Islet precursor cell (in vitro differentiated cells): Measurements from ENCODE around the gene AP1G2.
A peak's percentile ranks its signal among the peaks of the same experiment; 100 is the strongest.

Source experiments
- DNase-seq: peaks from one replicate; pipeline ENCODE4 v3.0.0-alpha.2; 2018

AP1G2 gene

DNA sequence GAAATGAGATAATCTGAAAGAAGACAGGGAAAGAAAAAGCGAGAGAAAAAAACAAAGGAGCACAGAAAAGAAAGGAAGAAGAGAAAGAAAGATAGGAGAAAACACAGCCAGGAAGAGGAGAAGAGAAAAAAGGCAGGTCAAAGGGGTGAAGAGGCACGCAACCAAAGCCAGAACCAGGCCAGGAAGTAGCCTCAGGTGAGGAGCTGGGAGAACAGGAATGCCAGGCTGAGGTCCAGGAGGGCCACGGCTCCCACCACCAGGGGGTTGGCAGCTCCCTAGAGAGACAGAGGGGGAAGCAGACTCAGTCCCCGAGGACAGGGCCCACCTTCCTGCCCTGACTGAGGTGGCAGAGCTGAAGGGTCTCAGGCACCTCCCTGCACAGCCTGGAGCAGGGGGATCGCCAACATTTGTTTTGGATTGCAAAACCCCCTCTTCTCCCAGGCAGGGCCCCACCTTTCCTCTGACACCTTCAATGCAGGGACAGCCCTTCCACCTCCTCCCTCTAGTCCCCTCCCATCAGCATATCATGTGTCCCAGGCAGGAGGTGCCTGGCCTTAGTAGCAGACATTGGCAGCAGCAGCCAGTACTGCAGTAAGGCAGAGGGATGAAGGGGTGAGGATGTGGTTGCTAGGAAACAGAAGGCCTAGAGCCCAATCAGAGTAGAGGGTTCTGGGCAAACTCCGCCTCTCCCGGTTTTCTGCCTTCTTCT lies 2.0 kb upstream of the AP1G2 start:
- peak; percentile 76 for DNase-seq

DNA sequence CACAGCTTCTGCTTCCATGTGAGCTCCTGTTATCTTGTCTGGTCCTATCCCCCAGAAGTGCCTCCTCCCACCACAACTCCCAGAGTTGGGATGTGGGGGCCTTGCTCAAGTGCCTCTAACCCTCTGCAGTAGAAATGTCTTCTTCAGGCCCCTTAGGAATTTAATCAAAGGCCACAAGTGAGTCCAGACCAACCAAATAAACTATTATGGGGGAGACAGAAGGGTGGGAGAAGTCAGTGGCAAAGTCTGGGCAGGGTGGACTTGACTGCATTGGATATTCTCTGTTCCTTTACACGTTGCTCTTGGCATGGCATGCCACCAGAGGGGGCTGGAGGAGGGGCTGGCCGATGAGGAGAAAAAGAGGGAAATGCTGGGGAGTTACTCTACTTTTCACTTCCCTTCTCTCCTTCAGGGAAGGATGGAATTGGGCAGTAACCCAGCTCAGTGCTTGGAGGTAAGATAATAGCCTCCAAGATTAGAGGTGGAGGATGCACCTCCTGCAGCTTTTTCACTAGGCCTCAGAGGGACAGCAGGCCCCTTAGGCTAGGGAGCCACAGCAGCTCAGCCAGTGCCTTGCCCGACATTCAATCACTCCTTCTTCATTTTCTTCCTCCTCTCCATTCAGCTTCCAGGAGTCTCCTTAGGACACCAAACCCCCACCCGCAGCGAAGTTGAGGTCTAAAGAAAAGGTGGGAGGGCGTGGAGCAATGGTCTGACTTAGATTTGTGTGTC lies 1.2 kb upstream of the AP1G2 start:
- no peak for DNase-seq

DNA sequence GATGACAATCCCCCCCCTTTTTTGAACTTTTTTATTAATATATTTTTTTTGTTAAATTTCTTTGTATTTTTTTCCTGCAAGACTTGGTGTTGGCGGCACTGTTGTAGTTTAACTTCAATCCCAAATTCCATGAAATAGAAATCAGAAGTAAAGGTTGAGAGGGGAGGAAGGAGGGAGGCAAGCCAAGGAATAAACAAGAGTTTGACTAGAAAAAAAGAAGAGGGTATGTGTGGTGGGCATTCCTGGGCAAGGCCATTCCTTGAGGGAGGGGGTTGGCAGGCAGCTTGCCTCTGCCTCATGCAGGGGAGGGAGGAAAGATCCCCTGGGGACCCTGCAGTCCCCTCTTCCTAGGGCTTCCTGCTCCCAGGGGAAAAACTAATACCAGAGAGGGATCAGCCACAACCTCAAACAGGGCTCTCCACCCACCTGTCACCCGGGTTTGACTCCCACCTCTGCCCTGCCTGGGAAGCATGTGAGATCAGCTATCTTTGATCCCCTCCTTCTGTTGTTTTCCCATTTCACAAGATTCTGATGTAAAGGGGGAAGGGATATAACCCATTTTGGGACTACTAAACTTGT lies 519 bp upstream of the AP1G2 start:
- DNase-seq, result no peak

DNA sequence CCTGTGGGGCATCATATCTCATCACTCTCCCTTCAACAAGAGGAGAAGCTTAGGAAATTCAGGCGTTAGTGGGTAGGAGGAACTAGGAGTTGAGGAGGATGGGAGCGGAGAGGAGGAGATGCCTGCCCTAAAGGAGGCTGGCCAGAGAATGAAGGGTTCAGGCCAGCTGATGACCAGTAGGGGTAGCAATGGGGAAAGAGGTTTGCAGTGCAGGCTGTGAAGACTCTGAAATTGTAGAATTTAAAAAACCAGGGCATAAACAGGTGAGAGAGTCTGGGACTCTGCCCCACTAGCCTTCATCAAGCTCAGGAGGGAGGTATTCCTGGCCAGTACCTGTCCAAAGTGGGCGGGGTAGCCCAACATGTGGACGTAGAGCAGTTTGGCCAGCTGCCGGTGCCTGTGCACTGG lies 809 bp downstream of the AP1G2 start:
- DNase-seq, result no peak

DNA sequence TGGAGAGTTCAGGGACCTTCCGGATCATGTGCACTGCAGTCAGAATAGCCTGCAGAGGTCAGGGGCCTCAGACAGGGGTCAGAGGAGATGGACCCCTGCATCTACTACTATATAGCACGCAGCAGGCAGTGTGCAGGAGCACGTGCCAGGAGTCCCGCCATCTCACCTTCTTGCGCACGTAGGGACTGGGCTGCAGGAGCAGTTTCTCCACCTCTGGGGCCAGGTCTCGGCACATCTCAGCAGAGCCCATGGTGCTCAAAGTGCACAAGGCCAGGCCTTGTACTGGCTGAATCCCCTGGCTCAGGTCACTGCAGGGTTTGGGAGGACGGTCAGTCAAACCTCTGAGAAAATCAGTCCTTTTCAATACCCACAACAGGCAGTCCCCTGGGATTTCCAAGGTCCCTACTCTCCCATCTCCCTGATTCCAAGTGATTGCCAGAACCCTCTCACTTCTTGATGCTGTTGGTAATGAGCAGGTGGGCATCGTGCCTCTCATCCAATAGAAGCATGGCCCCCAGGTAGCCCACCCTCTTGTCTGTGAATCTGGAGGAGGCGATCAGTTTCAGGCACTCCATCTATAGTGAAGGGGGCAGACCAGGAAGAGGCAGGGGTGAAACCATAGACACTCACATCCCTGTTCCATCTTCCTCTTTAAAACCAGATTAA lies 1.3 kb downstream of the AP1G2 start:
- no peak for DNase-seq

DNA sequence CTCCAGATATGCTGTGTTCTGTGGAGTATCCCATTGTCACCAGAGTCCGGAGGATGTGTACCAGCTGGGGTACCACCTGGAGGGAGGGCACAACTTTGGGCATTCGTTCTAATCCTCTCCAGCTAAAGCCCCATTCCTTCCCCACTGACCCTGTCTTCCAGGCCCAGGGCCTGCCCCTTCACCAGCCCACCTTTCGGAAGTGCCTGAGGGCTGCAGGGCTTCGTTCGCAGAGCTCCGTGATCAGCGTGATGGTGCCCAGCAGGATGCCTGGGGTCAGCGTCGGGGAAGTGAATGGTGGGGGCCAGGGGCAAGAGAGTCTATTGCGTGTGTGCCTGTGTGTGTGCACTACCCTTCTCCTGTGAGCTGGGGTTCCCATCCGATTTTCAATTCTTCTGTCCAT lies 2.0 kb downstream of the AP1G2 start:
- no peak for DNase-seq

DNA sequence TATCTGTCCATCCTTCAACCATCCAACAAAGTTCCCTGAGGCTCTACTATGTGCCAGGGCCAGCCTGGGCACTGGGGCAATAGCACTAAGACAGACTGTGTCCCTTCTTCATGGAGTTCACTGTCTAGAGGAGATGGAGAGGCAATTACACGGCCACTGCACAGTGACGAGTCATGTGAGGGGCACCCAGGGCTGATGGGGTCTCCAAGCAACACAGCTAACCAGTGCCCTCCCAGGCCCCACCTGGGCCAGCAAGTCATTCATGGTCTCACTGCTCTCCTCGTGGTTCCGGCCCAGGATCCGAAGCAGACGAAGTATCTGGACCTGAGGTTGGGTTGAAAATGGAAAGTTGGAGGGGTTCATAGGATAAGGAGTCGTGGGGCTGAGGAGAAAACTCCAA lies 2.7 kb downstream of the AP1G2 start:
- no peak for DNase-seq

DNA sequence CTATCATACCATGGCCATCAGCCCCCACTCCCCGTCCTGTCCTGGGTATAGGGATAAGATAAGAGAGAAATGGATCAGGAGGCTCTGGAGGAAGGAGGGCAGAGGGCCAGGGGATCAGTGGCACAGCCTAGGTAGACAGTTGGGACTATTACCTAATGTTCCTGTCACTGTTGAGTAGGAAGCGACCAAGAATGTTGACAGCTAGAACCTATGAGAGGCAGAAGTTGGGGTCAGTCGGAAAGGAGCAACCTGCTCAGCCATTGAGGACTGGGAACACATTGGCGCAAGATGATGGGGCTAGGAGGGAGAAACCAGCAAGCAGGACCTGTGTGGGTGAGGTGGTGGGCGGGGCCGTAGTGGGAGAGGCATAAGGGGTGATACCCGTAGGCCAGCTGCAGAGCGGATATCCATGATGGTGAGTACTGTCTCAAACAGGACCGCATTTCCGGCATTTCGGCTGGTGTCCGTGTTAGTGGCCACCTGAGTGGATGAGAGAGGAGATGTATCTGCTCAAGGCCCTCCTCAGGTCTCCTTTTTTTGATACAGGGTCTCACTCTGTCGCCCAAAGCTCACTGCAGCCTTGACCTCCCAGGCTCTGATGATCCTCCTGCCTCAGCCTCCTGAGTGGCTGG lies 3.3 kb downstream of the AP1G2 start:
- DNase-seq, result no peak

DNA sequence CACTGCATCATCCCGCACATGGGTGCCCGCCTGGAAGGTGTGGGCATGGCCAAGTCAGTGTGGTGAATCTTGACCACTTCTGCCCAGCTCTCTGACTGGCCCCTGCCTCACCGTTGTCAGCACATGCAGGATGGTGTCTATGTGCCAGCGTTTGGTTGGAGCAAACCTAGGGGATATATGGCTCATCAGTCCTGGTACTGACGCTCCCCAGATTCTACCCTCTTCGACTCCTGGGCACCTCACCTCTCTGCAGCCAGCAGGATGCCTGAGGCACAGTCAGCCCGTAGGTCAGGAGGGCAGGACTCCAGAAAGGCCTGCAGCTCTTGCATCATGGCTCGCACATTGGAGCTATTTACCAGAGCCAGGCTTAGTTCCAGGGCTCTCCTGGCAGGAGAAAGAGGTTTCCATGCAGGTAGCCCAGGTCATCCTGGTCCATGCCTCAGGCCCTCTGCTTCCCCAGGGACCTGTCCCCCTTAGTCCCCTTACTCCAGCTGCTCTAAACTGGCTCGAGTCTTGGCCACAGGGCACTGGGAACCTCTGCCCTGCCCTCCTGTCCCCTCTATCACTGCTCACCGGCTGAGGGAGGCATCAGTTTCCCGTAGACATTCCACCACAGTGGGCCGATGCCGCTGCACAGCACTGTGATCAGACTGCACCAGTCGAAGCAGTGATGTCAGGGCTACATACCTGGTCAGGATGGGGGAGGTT lies 4.0 kb downstream of the AP1G2 start:
- no peak for DNase-seq

DNA sequence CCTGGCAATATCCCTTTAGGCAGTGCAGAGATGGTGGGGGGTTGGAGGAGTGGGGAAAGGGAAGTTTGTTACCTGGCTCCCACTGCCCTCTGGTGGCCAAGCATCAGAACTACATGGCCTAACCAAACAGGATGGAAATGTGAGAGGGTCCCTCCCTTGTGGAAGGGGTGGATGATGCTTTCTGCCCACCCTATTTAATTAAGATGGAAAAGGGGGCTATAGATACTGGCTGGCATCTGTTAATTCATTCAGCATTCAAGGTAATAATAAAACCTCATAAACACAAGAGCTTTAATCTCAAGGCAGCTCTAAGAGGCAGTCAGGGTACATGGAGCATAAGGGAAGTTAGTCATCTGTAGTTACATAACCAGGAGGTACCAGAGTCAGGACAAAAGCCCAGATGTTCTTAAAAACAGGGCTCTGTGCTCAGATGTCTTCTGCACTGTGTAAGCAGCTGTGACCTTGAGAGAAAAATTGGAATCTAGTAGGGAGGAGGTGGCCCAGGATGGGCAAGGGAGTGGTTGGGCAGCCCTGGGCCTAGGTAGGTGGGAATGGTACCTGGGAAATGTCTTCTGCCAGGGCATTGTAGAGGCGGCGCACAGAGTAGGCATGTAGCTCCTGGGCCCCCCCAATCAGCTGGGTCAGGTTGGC lies 4.6 kb downstream of the AP1G2 start:
- peak; percentile 81 for DNase-seq

DNA sequence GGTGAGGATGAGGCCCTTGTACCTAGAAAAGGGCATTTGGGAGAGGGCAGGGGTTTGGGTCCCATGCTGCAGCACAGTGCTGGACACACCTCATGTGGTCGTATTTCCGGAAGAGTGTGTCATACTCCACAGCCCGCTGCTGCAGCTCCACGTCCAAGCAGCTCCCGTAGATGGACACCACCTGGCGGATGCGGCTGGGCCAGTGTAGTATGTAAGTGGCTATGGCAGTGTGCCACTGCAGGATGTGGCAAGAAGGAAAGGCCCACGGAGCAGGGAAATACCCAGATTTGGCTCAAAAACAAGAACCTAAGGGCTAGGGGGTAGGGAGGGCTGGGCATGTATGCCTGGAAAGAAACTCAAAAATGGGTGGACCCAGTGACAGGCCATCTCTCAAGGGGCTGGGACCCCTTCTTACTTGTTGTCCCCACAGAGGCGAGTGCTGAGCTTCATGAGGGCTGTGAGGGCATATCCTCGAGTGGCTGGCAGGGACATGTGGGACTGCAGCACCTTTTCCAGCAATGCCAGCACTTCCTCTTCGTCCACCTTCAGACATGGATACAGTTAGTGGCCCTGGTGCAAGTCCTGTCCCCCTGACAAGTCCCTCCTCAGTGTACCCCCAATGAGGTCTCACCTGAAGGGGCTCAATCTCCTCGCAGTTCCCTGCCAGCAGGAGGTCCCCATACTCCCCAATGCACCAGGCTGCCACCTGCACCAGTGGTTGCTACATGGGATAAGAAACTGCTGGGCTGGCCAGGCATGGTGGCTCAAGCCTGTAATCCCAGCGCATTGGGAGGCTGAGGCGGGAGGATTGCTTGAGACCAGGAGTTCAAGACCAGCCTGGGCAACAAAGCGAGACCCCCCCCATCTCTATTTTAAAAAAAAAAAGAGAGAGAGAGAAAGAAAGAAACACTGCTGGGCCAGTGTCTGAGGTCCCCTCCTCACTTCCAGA lies 5.4 kb downstream of the AP1G2 start:
- no peak for DNase-seq

DNA sequence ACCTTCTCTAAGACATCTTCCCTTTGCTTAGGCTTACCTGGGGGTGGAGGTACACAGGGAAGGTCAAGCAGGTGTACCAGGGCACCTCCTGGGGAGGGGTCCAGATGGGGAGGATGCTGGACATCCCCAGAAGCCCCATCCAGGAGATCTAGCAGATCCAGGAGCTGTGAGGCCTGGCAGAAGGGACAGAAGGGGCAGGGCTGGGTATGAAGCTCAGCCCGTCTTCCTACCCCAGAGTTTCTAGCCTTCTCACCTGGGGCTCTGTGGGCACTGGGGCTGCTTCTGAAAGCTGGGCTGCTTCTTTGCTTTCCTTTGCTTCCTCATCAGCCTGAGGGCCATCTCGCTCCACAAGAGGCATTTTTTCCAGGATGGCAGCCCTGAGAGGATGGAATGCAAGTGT lies 6.3 kb downstream of the AP1G2 start:
- DNase-seq, result no peak

DNA sequence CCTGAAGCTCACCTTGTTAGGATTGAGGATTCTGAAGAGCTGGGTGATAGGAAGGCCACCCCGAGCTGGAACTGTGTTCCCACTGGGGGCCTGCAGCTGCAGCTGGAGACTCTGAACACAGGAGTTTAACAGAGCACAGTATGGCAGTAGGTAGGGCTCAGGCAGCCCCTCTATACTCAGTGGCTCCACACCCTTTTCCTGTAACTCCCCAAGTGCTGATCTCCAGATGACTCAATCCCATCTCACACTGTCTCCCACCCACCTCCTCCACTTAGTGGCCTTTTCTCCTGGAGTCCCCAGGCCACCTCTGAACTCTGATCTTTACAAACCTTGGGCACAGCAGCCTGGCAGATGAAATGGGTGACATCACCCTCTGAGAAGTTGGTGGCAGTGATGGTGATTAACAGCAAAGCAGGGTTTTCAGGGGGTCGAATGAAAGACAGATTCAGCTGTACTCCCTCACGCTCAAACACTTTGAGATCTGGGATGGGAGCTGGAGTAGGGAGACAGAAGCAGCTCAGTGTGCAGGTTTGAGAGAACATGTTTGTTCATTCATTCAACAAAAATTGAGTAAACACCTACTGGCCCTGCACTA lies 7.6 kb downstream of the AP1G2 start:
- no peak for DNase-seq

DNA sequence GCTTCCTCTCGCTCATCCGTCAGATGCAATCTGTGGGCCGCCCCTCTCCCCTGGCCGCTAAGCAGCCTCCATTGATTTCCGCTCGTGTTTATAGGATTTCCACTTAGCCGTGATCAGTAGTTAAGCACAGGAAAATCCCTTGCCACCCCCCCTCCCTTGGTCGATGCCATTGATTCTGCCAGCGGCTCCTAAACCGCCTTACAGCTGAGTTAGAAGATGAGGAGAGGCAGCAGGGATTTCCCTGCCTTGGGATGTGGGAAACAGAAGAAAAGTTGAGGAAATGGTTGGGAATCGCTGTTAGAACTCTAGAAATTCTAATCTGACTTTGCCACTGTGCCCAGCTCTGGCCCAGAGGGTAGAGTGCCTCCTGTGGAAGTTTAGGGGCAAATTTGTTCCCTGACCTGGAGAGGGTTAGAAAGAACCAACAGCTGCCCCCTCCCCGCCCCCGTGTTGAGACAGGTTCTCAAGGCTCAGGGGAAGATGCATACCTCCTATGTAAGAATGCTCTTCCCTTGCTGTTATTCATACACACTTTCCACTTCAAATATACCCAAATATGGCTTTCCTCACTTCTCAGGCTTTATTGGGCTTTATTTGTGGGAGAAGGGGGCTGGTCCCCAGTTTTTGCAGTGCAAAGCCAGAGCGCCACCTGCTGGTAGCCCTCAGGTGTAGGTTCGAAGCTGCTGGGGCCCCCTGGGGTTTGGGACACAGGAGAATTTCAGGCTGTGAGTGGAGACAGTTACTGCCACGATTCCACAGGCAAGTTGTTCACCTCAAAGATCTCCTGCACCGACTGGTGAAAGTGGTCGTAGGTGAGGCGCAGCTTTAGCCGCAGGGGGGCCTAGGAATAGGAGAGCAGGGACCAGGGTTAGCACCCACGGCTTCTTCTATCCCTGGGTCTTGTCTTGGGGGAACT lies 8.3 kb downstream of the AP1G2 start:
- no peak for DNase-seq

DNA sequence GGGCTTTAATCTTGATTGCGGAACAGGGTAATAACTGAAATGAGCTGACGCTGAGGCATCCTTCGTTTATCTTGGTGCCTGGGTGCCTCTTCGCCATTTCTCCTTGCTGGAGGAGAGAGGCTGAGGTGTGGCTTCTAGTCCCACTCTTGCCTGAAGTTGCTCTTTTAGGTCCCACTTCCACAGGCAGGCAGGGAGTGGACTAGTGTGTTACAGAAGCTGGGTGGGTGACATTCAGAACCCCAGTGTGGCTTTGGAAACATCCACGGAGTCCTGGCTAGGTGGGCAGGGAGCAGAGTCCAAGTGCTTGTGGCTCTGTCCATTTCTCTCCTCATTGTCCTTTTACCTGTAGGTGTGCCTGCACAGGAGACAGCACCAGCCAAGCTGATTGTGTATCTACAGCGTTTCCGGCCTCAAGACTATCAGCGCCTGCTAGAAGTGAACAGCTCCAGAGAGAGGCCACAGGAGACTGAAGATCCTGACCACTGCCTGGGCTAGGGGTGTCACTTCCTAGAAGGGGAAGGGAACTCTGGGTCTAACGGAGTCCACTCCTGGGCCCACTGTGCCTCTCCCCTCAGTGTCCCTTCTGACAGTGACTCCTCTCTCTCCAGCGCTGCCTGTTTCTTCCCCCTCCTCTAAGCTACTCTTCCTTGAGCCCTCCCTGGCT lies 9.1 kb downstream of the AP1G2 start:
- no peak for DNase-seq

DNA sequence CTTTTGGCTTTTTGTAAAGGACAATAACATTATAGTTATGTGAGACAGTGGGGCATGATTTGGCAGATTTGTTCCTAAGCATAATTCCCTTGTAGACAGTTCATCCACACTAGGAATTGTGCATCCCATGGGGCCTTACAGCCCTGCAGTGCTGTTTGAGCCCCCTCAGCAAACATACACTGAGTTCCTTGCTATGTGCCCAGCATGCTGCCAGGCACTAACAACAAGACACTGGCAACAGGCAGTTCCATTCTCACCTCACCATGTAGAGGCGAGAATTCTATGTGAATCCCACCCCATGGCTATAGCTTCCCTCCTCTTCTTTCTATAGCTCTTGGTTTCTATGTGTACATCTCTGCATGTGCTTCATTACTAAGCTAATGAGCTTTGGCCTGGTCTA lies 9.6 kb downstream of the AP1G2 start:
- DNase-seq, result no peak

DNA sequence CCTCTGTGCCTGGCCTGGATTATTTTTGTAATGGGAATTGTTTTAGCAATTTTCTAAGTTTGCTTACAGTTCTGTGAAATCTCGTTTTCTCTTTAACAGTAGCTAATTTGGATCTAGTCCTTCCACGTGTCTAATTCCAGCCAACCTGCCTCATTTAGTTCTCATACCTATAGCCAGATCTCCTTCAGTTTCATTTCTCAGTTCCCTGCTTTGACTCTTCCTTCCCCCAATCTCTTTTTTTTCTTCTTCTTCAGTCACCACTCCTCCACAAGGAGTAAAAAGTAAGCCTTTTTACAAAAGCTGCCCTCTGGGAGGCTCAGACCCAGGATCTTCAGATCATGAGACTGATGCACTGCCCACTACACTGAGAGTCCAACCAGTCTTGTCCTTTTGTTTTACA lies 10.1 kb downstream of the AP1G2 start:
- DNase-seq, result no peak

DNA sequence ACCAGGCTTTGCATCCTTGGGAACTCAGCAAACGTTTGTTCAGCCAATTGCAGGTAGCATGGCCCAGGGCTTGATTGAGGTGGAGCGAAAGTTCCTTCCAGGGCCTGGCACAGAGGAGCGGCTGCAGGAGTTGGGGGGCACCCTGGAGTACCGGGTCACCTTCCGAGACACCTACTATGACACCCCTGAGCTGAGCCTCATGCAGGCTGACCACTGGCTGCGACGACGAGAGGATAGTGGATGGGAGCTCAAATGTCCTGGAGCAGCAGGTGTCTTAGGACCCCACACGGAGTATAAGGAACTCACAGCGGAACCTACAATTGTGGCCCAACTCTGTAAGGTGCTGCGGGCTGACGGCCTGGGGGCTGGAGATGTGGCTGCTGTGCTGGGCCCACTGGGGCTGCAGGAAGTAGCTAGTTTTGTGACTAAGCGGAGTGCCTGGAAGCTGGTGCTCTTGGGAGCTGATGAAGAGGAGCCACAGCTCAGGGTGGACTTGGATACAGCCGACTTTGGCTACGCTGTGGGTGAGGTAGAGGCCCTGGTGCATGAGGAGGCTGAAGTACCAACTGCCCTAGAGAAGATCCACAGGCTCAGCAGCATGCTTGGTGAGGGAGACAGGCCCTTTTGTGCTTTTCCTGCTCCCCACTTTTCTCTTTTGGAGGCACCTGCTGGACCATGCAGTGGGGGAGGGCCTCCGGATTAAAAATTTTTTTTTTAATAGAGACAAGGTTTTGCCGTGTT lies 10.7 kb downstream of the AP1G2 start:
- DNase-seq, result no peak
